ELR (cell line): ENCODE data around the gene TEX26.

ENCODE experiments used
- DNase-seq: peaks from one replicate; pipeline ENCODE4 v3.0.0-alpha.2; 2015; ENCODE audit warnings: low read depth

The TEX26 gene

DNA sequence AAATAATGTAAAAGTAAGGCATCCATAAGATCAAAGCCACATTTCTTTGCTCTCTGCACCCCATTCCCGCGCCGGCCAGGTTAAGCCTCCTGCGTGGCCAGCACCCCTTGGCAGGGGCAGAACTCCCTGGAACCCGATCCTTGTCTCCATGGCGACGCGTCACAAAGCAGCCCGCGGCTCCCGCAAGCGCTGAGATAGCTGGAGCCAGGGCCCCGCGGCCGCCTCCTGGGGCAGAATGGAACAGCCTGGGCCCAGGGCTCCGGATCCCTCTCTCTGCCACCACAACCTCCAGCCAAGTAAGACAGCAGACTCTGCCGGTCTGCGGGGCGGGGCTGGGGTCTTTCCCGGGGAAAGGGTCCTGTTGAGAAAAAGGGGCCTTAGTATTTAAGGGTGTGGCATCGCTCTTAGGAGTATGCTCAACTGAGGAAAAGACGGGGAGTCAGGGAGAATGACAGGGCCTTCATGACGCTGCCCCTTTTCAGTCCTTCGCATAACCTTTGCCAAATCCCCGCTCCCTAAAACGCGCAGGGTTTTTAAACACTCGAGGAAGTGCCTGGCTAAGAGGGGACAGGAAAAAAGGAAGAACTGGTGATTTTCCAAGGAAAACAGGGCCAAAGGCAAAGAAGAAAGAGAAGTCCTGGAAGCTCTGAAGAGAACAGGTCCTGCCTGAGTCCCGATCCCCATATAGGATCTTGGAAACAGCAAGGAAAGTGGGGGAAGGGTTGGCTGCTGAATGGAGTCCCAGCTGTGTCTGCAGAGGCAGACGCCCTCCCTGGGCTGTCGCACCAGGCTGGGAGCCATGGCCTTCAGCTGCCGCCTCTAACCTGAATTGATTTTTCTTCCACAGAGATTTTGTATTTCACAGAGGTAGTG, at the start of gene TEX26:
Gene TEX26, plus strand, starts transcription at position 176 of the 873 bp plus-strand sequence. Its CDS starts 60 bp downstream, at position 236.
- no peak for DNase-seq

DNA sequence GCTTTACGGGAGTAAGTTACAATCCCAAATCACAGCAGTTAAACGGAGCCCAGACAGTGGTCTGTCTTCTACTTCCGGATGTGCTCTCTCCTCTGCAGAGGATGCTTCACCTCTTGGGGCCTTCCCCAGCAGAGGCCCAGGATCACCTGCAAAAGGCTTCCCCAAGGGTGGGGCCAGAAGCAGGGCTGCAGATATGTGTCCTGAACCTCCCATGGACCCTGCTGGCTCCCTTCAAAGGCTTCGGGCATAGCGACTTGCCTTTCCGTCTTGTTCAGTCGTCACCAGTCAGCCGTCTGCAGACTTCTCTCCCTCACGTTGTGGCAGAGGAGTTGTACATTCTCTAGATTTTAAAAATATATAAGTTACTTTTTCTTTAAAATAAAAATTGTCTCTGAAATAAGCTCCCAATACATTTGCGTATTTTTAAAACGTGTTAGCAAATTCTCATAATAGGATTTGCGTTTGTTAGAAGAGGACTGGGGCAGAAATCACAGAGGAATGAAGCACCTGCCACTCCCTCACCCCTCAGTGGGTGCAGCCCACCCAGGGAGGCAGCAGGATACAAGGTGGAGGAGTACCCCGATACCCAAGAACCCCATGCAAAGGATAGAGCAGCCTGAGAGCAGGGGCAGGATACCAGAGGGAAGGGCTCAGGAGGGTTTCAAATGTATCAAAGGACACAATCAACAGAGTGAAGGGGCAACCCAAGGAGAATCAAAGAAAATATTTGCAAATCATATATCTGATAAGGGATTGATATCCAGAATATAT, 49.3 kb upstream of the TEX26 start:
- DNase-seq: no peak

DNA sequence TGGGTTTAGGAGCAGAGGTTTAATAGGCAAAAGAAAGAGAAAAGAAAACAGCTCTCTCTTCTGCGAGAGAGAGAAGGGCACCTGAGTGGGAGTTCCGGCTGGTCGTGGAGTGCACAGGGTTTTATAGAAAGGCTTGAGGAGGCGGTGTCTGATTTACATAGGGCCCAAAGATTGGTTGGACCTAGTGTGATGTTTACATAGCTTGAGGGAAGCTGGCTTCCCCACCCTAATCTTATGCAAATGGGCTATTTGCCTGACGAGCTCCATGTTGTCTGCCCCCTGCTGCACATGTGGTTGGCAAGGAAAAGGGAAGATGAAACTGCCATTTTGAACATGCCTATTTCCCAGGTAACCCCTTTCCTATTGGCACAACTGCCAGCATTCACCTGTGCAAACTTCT, 47.9 kb upstream of the TEX26 start:
- no peak for DNase-seq

DNA sequence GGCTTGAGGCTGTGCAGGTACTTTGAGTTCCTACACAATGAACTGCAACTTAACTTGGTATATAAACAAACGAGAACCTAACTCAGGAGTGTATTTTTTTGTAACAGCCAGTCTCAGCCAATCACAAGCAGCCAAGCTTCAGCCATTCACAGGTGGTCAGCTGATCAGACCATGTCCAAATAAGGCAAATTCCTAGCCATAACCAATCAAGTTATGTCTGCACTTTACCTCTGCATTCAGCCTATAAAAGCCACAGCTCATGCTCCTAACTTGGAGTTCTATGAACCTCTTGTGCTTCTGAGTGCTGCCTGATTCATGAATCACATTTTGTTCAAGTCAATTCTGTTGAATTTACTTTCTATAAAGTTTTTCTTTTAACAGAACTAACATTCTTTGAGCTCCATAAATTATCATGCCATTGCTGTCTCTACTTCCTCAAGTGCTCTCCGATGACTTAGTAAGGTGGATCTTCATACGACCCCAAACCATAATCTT, 43.2 kb upstream of the TEX26 start:
- no peak for DNase-seq

DNA sequence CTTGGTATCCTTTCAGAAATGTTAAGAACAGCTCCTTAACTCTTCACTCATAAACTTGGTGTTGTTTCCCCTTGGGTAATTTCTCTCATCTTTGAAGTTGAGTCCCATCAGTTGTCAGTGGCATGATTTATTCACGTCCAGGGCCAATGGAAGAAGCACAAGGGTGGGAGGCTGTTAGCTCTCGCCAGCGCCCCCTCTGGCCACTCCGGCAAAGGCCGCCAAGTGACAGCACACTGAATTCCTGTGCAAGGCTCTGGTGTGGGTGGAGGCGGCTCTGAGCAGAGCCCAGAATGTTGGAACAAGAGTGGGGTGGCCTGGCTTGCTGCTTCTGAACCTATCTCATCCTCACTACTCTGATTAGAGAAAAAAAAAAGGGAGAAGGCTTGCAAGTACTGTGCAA, 39.5 kb upstream of the TEX26 start:
- peak; percentile 49 for DNase-seq

DNA sequence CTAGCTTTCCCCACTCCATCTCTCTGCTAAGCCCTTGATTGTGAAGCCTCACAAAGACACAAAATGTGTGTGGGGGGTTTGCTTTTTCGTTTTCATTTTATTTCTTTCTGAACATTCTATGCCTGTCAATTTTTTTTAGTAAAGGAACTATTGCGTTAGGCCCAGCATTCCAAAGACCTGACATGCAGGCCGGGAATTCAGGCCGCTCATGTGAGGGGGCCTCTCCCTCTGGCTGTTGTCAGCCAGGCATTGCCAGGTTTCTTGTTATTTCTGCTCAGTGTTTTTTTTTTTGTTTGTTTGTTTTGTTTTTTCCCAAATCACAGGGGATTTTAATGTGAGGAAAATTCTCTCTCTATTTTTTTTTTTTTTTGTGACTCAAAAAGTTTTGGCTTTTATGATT, 36.7 kb upstream of the TEX26 start:
- peak; percentile 82 for DNase-seq

DNA sequence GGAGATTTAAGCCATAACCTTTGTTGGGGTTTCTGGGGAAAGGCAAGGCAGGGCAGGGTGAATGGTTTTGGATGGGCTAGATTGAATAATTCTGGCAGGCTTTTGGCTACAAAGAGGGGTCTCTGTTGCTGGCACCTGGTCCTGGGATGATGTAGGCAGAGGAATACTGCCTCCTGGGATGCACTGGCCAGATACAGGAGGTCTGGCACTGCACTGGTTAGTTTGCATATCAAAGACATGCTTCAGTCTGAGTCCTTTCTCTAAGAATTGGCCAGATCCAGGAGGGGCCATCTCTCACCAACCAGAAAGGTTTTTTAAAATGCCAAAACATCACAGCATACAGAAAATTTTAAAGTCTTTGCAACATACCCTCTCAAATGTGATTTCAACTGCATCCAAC, 34.4 kb upstream of the TEX26 start:
- DNase-seq: no peak

DNA sequence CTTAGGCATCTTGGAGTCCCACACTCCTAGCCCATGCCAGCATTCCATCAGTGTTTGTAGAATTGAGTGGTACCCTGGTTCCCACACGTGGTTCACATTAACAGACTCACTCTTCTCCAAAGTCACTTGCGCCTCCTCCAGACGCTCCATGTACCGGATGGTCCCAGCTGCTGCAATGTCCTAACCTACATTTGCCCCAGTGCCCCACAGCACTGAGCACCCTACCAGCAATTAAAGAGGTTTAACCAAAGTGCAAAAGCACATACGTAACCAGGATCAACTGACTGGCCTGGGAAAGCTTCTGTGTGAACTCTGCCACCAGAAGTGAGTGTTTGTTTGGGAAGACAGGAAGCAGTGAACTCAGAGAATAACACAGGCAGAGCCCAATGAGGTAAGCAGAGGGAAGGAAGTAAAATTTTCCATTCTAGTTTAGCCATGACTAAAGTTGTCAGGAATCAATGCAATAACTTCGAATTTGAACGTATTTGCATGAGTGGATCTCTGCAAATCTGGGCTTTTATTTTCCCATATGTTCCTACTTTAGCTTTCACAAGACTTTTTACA, 33.7 kb upstream of the TEX26 start:
- peak; percentile 76 for DNase-seq

DNA sequence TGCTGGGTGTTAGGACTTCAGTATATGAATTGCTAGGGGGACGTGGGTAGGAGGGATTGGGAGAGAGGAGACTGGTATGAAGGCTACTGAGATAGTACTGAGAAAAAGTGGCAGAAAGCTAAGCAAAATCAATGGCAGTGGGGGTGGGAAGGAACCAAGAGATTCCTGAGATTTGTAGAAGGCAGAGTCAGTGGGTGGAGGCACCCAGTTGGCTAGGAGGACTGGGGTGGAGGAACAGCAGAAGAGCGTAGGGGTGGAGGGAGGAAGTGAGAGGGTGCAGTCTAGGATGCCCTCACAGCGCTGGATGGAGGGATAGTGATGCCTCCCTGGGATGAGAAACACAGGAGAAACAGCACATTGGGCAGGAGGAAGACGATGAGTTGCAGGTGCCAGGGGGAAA, 32.0 kb upstream of the TEX26 start:
- no peak for DNase-seq

DNA sequence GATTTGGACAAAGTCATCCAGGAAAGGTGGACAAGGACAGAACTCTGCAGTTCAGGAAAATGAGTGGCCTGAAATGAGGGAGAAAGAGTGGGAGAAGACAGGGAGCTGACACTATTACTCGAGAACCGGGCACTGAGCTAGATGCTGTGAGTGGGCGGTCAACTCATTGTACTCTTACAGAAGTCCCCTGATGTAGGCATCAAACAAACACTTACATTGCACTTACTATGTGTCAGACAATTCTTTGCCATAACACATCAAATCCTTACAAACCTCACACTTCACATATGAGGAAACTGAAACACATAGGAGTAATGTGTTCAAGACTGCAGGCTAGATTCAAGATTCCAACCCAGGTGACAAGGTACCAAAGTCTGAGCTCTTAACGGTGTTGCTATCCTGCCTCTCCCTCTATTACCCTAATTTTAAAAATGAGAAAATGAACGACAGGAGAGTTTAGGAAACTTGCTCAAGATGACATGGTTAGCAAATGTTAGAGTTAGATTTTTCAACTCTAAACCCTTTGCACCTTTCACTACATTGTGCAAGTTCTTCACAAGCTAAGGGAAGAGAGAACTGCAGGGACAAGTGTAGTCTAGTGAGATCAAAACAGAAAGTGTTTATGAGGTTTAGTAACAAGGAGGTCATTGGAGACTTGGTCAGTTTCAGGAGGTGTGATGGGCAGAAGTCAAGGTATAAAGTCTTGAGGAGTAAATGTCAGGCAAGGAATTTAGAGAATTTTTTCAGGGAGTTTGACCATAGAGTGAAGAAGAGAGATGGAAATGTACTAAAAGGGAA, 31.3 kb upstream of the TEX26 start:
- no peak for DNase-seq

DNA sequence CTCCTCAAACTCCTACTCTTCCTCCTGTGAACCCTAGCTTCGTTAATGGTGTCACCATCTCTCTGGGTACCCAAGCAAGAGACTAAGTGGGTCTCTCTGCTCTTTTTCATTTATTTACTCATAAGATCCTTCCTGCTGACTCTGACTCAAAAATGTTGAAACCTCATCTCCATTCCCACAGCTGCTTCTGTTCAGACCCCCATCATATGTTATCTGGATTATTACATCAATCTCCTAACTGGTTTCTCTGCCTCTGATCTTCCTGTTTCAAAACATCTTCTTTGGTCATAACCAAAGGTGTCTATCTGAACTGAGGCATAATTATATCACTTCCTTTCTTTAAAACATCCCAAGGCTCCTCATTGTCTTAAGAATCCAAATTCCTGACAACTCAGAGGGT, 28.4 kb upstream of the TEX26 start:
- DNase-seq: no peak

DNA sequence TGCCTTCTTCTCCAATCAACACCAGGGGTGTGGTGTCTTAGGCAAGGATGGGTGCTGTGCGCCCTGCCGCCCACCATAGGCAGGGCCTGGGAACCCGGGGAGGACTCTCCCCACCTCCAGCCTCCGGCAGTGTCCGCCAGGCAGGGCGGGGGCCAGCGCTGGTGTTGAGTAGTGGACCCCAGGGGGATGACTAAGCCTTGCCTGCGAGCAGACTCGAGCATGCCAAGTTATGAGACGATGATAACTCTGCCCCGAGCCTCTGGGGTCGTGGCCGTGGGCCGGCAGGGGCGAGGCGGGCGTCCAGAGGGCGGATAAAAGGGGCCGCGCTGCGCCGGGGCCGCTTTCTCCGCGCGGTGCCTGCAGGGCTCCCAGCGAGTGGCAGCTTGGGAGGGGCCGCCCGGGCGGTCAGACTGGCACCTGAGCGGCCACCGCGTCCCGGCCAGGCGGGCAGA, 26.5 kb upstream of the TEX26 start, which contains the start of gene MEDAG:
Gene MEDAG, plus strand, starts transcription at position 340 of the 452 bp plus-strand sequence. CDS start 245 bp downstream, outside the sequence.
- peak; percentile 50 for DNase-seq

DNA sequence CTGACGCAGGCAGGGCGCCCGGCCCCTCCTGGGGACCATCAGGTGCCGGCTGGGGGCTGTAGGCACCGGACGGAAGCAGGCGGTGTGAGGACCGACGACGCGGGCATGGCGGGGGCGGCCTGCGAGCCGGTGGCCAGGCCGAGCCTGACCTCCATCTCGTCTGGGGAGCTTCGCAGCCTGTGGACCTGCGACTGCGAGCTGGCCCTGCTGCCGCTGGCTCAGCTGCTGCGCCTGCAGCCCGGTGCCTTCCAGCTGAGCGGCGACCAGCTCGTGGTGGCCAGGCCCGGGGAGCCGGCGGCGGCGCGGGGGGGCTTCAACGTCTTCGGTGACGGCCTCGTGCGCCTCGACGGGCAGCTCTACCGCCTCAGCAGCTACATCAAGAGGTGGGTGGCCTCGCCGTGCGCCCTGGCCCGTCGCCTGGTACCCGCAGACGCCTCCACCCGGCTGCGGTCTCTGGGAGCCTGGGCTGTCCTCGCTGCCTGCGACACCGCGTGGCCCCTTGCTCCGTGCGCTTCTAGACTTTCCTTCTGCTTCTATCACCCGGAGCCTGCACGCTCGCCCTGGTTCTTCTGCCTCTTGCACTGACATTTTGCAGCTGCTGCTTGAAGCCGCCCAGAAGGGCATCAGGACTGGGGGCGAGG, 25.9 kb upstream of the TEX26 start:
- DNase-seq: no peak

DNA sequence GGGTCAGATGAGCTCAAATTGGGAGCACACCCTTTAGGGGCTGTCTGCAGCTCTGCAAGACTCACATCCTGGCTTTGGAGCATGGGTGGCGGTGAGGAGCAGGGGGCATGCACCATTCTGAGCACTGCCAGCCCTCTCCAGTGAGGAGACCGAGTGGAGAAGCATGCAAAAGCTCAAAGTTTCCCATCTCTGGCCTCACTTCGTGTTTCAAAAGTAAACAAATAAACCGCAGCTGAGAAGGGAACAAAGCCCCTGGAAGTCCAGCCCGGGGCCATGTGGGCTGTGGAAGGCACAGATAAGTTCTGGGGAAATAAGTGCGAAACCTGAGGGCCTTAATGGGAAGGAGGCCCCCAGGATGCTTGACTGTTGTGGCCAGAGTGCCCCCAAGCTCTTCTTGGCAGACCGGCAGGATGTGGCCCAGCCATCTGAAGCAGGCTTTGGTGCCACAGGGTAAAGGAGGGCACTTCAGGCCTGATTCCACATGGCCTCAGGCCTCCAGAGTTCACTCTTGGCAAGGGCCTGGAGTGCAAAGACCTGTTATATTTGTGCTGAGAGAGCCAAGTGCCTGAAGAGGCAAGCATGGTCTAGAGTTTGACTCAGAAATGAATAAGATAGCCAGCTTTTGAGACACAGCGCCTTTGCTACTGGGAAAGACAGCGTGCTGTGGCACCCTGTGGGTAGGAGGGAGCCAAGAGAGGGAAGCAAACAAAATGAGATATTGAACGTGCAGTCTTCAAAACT, 25.2 kb upstream of the TEX26 start:
- DNase-seq: peak; percentile 60

DNA sequence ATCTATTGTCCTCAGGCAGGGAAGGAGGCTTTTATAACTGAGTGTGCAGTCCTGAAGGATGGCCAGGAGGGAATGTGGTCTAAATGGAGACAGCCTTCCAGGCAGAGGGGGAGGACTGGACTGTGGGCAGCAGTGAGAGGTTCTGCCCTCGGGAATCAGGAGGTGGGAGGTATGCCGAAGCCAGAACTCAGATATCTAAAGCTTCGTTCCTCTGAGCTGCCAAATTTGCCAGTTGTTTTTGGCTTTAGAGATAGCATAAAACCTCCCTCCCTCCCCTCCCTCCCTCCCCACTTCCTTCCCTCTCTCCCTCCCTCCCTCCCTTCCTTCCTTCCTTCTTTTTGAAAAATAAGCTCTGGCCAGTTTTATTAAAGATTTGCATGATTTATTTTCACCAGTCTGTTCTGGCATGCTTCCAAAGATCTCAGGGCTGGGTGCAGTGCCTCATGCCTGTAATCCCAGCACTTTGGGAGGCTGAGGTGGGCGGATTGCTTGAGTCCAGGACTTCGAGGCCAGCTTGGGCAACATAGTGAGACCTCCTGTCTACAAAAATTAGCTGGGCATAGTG, 24.0 kb upstream of the TEX26 start:
- DNase-seq: no peak

DNA sequence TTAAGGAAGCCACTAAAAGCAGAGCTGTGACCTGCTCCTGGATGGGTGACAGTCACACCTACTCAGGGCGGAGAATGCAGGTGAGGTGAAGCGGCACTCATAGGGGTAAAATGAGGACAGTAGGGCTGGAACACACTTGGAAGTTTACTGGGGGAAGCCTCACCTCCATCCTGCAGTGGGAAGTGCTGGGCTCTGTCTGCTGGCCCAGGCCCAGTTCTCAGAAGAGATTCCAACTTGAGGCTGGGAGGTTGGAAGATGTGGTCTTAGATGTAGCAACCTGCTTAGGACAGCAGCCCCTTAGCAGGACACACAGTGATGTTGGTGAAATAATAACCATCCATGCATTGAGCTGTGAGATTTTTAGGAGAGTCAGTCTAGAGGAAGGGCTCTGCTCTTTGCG, 21.8 kb upstream of the TEX26 start:
- no peak for DNase-seq

DNA sequence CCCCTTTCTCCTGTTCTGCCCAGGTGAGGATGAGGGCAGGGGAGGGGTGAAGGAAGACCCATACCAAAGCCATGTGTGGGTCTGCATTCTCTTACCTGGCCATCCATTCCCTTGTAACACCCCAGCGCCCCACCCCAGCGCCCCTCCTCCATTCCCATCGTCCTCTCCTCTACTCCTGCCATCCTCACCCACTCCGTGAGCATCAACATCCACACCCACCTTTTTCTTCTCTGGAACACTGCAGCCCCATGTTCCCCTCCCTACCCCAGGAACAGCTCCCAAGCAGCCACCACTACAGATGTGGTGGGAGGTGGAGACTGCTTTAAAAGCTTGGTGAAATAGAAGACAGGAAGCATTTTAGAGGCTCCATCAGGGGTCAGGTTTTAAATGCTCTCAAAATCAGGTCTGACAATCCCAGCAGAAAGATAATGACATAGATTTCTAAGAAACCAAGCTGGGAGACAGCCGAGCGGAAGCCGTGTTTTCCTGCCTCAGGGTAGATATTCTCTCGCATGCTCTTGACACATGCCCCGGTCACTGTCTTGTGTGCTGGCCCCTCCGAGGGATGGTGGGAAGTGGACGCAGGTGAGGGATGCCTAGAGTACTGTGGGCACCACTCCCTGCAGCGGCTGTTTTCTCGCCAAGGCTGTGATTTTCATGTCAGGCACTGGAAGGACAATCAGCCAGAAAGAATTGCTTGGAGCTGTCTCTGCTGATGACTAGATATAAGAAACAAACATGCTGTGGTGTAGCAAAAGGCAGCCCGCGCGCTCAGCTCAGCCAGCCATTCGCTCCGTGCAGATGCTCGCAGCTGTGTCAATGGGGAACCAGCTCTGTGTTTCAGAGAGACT, 16.5 kb upstream of the TEX26 start:
- no peak for DNase-seq

DNA sequence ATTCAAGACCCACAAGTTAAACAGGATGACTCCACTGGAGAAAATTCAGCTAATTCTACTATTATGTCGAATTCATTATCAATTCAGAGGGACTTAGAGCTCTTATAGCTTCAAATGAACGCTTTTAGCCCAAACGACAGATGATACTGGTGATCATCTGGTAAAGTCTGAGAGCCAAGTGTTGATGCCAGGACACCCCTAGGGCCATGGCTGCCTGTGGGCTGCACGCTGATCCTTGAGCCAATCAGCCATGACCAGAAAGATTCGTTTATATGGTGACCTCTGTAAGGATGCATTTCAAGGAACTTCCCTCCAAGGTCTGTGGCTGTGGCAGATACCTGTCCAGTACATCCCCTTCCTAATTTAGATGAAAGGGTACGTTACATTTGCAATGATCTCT, 15.5 kb upstream of the TEX26 start:
- DNase-seq: no peak
